H9 (cell line): Measurements from ENCODE around the gene FAM217A. TPM values are rescaled to one million over a fixed set of nuclear protein-coding genes. Genes with fewer than 3 reads are reported as not detected.
A peak's percentile ranks its signal among the peaks of the same experiment; 100 is the strongest.

Source experiments
- DNase-seq: peaks from one replicate; pipeline ENCODE4 v3.0.0-alpha.2; 2017
- H2AFZ ChIP-seq: one replicate; pipeline ENCODE4 v1.6.1; 2013; ENCODE audit warnings: mild to moderate bottlenecking, low read length, control low read depth, moderate library complexity
- H2AK5ac ChIP-seq: 2 replicates; pipeline ENCODE4 v1.6.1; 2013; ENCODE audit warnings: low read length, control low read depth, mixed read lengths; ENCODE audit not compliant: insufficient read length
- H2BK120ac ChIP-seq: one replicate; pipeline ENCODE4 v1.6.1; 2013; ENCODE audit warnings: low read depth, mild to moderate bottlenecking, low read length, control low read depth, inconsistent platforms; ENCODE audit not compliant: poor library complexity, severe bottlenecking
- H2BK12ac ChIP-seq: 2 replicates; pipeline ENCODE4 v1.6.1; 2013; ENCODE audit warnings: low read length, control low read depth, mixed read lengths, low read depth; ENCODE audit not compliant: insufficient read length
- H2BK15ac ChIP-seq: 2 replicates; pipeline ENCODE4 v1.6.1; 2013; ENCODE audit warnings: low read depth, low read length, control low read depth
- H2BK20ac ChIP-seq: one replicate; pipeline ENCODE4 v1.6.1; 2013; ENCODE audit warnings: low read depth, mild to moderate bottlenecking, low read length, control low read depth, inconsistent platforms; ENCODE audit not compliant: poor library complexity, severe bottlenecking
- H2BK5ac ChIP-seq: 2 replicates; pipeline ENCODE4 v1.6.1; 2013; ENCODE audit warnings: low read length, control low read depth, mixed read lengths; ENCODE audit not compliant: insufficient read length
- H3K14ac ChIP-seq: 2 replicates; pipeline ENCODE4 v1.6.1; 2013; ENCODE audit warnings: low read length, control low read depth; ENCODE audit not compliant: insufficient read depth
- H3K18ac ChIP-seq: 2 replicates; pipeline ENCODE4 v1.6.1; 2013; ENCODE audit warnings: low read depth, mild to moderate bottlenecking, mixed read lengths, low read length, control low read depth; ENCODE audit not compliant: insufficient read length
- H3K23ac ChIP-seq: 2 replicates; pipeline ENCODE4 v1.6.1; 2013; ENCODE audit warnings: low read length, control low read depth, mixed read lengths, low read depth; ENCODE audit not compliant: insufficient read length
- H3K23me2 ChIP-seq: 2 replicates; pipeline ENCODE4 v1.6.1; 2013; ENCODE audit warnings: low read depth, mild to moderate bottlenecking, mixed read lengths, low read length, control low read depth; ENCODE audit not compliant: insufficient read length, poor library complexity, severe bottlenecking
- H3K27ac ChIP-seq: 2 replicates; pipeline ENCODE4 v1.5.1; 2013; ENCODE audit warnings: low read length, control low read depth, mixed read lengths, low read depth; ENCODE audit not compliant: insufficient read length
- H3K27me3 ChIP-seq: 2 replicates; pipeline ENCODE4 v1.6.1; 2013; ENCODE audit warnings: low read length, control low read depth, inconsistent platforms; ENCODE audit not compliant: insufficient read depth
- H3K4ac ChIP-seq: 2 replicates; pipeline ENCODE4 v1.6.1; 2013; ENCODE audit warnings: low read depth, mild to moderate bottlenecking, control low read depth, inconsistent platforms, low read length, moderate library complexity
- H3K4me1 ChIP-seq: 2 replicates; pipeline ENCODE4 v1.6.1; 2013; ENCODE audit warnings: low read length, control low read depth, inconsistent platforms; ENCODE audit not compliant: insufficient read depth
- H3K4me2 ChIP-seq: 2 replicates; pipeline ENCODE4 v1.6.1; 2013; ENCODE audit warnings: low read length, control low read depth, mixed read lengths; ENCODE audit not compliant: insufficient read length, insufficient read depth
- H3K56ac ChIP-seq: 2 replicates; pipeline ENCODE4 v1.6.1; 2013; ENCODE audit warnings: low read depth, mild to moderate bottlenecking, mixed read lengths, low read length, control low read depth; ENCODE audit not compliant: insufficient read length
- H3K79me1 ChIP-seq: 2 replicates; pipeline ENCODE4 v1.6.1; 2013; ENCODE audit warnings: low read depth, mild to moderate bottlenecking, moderate library complexity, low read length, control low read depth, inconsistent platforms; ENCODE audit not compliant: insufficient read depth, poor library complexity, severe bottlenecking
- H3K79me2 ChIP-seq: 2 replicates; pipeline ENCODE4 v1.6.1; 2013; ENCODE audit warnings: low read length, control low read depth, inconsistent platforms; ENCODE audit not compliant: insufficient read depth
- H3K9ac ChIP-seq: 2 replicates; pipeline ENCODE4 v1.6.1; 2013; ENCODE audit warnings: low read length, control low read depth, mixed read lengths; ENCODE audit not compliant: insufficient read length; ENCODE audit errors: extremely low read depth
- H3K9me3 ChIP-seq: one replicate; pipeline ENCODE4 v1.6.1; 2013; ENCODE audit warnings: low read depth, low read length, inconsistent platforms; ENCODE audit not compliant: control insufficient read depth
- H3T11ph ChIP-seq: one replicate; pipeline ENCODE4 v1.6.1; 2013; ENCODE audit warnings: mild to moderate bottlenecking, low read length, control low read depth, inconsistent platforms
- H4K20me1 ChIP-seq: one replicate; pipeline ENCODE4 v1.6.1; 2013; ENCODE audit not compliant: control insufficient read depth, insufficient read length, insufficient read depth
- H4K5ac ChIP-seq: 2 replicates; pipeline ENCODE4 v1.6.1; 2013; ENCODE audit warnings: low read depth, mild to moderate bottlenecking, mixed read lengths, low read length, control low read depth; ENCODE audit not compliant: insufficient read length
- H4K8ac ChIP-seq: replicated peaks from 2 replicates; pipeline ENCODE4 v1.6.1; 2013; ENCODE audit warnings: low read length, control low read depth, mixed read lengths, low read depth; ENCODE audit not compliant: insufficient read length
- H4K91ac ChIP-seq: 2 replicates; pipeline ENCODE4 v1.6.1; 2013; ENCODE audit warnings: low read depth, mild to moderate bottlenecking, moderate library complexity, mixed read lengths, low read length, control low read depth; ENCODE audit not compliant: insufficient read length
- H3K27ac Mint-ChIP-seq, 3 experiments: 2 replicates in 2 of 3; 3 replicates in 1 of 3; pipeline ENCODE4 v1.8.0; 2020 to 2021; ENCODE audit warnings: mixed read lengths in 3 of 3, mild to moderate bottlenecking in 1 of 3, moderate library complexity in 1 of 3
- H3K27me3 Mint-ChIP-seq: 2 replicates; pipeline ENCODE4 v1.8.0; 2021; ENCODE audit warnings: low read depth, mild to moderate bottlenecking, moderate library complexity, mixed read lengths
- H3K36me3 Mint-ChIP-seq, 3 experiments: 2 replicates in 2 of 3; 3 replicates in 1 of 3; pipeline ENCODE4 v1.8.0; 2020 to 2021; ENCODE audit warnings: low read depth in 3 of 3, mixed read lengths in 3 of 3; ENCODE audit not compliant: insufficient read depth in 1 of 3
- H3K4me1 Mint-ChIP-seq, 2 experiments: 2 replicates each; pipeline ENCODE4 v1.8.0; 2020; ENCODE audit warnings: mixed read lengths in 2 of 2
- H3K4me3 Mint-ChIP-seq, 2 experiments: 2 replicates in 1 of 2; 3 replicates in 1 of 2; pipeline ENCODE4 v1.8.0; 2020 to 2021; ENCODE audit warnings: mild to moderate bottlenecking in 2 of 2, mixed read lengths in 2 of 2, moderate library complexity in 1 of 2
- H3K9me3 Mint-ChIP-seq, 2 experiments: 2 replicates in 1 of 2; 3 replicates in 1 of 2; pipeline ENCODE4 v1.8.0; 2020; ENCODE audit warnings: mild to moderate bottlenecking in 2 of 2, mixed read lengths in 2 of 2, moderate library complexity in 1 of 2
- WGBS: extraction: QIAGEN DNeasy Blood & Tissue Kit; methylation state at CpG from one replicate; pipeline ENCODE4 v1.1.7; 2013; ENCODE audit warnings: missing lambda C conversion rate, low lambda C conversion rate, mixed read lengths; ENCODE audit not compliant: insufficient read length; ENCODE audit errors: extremely low coverage; 5-methylcytosine and 5-hydroxymethylcytosine counted together
- total RNA-seq: library from RNA; stranded (reverse); gene quantifications from 2 replicates; pipeline ENCODE4 v1.2.1, GENCODE V29; 2021
- TF ChIP-seq, protein P1 (sequence below): fragments of 200-600 bp; sonication (generic); conservative IDR thresholded peaks from 3 replicates; pipeline ENCODE4 v1.8.0; 2021; ENCODE audit warnings: antibody characterized with exemption, mild to moderate bottlenecking

The FAM217A gene
- total RNA-seq, 1 experiment from 2014 or later: not detected

DNA sequence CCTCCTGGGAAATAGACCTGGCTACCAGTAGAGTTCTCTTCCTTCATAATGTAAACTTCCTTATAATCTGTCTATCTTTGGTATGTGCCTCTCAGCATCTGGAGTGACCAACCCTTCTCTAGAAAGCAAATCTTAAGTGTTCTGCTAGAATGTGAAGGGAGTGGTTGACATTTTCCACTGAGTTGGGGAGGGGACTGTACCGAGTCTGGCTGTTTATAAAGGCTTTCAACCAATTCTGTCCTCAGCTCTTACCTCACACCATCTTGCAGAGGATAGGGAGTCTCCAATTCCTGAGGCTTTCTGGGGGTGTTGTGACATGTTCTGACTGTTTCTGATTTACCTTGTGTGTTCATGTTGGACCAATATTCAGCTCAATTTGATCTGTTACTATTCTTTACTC is 39.6 kb downstream of the FAM217A start:
- peaks cover 58 to 84% (median 83%) of the 10 kb centered on the region in 3 experiments; a peak in 6 of 7 replicates for H3K36me3 Mint-ChIP-seq
- Histone ChIP-seq H2BK120ac (no peak overlapping the region), H3K27me3 (no peaks in the 10 kb centered on the region), H3K4ac (no peak overlapping the region), H3K18ac (no peak overlapping the region), H3K4me1 (no peaks in the 10 kb centered on the region), H3T11ph (no peak overlapping the region), H2BK5ac (no peak overlapping the region), H4K8ac (no peak overlapping the region), H3K79me2 (peaks cover 4% of the 10 kb centered on the region; the same call in 1 of the 2 replicates), H3K9ac (no peak overlapping the region), H3K23me2 (no peaks in the 10 kb centered on the region), H3K14ac (no peak overlapping the region), H2BK20ac (no peak overlapping the region), H2AK5ac (no peak overlapping the region), H3K4me2 (no peak overlapping the region), H2BK15ac (no peak overlapping the region), H3K9me3 (no peaks in the 10 kb centered on the region), H4K5ac (no peak overlapping the region), H4K20me1 (no peaks in the 10 kb centered on the region), H2AFZ (no peak overlapping the region), H3K79me1 (peaks cover 8% of the 10 kb centered on the region), H3K27ac (no peak overlapping the region), H4K91ac (no peak overlapping the region), H3K56ac (no peak overlapping the region), H3K23ac (no peak overlapping the region), H2BK12ac (no peak overlapping the region)
- DNase-seq: no peak
- no CpG with 5 or more reads among the region's 1 CpG for WGBS
- TF ChIP-seq, protein P1, sequence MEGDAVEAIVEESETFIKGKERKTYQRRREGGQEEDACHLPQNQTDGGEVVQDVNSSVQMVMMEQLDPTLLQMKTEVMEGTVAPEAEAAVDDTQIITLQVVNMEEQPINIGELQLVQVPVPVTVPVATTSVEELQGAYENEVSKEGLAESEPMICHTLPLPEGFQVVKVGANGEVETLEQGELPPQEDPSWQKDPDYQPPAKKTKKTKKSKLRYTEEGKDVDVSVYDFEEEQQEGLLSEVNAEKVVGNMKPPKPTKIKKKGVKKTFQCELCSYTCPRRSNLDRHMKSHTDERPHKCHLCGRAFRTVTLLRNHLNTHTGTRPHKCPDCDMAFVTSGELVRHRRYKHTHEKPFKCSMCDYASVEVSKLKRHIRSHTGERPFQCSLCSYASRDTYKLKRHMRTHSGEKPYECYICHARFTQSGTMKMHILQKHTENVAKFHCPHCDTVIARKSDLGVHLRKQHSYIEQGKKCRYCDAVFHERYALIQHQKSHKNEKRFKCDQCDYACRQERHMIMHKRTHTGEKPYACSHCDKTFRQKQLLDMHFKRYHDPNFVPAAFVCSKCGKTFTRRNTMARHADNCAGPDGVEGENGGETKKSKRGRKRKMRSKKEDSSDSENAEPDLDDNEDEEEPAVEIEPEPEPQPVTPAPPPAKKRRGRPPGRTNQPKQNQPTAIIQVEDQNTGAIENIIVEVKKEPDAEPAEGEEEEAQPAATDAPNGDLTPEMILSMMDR: no peak
- no peaks in the 10 kb centered on the region for H3K4me1 Mint-ChIP-seq
- H3K4me3 Mint-ChIP-seq: no peak overlapping the region
- H3K27ac Mint-ChIP-seq: peak overlapping the region in 1 of 3 experiments; percentile 60; a peak in 1 of 7 replicates
- no peaks in the 10 kb centered on the region for H3K9me3 Mint-ChIP-seq
- no peaks in the 10 kb centered on the region for H3K27me3 Mint-ChIP-seq
